ENCODE results near the gene PYCR2. TPM values are rescaled to one million over a fixed set of nuclear protein-coding genes. Genes with fewer than 3 reads are reported as not detected.
A peak's percentile ranks its signal among the peaks of the same experiment; 100 is the strongest.
"Not testable (repeated sequence)": the region's sequence is repeated elsewhere in the genome, so short reads cannot be mapped to it uniquely, and the experiment has no call there.

PYCR2 gene
- total RNA-seq, 4 donors from 2014 or later, result 38.8 to 55.0 (median 41.0) TPM

- DNase-seq, result no peak
Observed at GRCh38 chr1:225890346-225891228, 33.5 kb downstream of the PYCR2 start.

GRCh38 chr1:225889743-225890142 is 34.3 kb downstream of the PYCR2 start:
- intact Hi-C loops (cut with DNase I), result loop anchor here (10.0 kb wide), 1 partner anchor 75 kb away; the partner anchor contains the start of gene EPHX1
- H3K4me3 ChIP-seq (replicated peaks in 1 of 3), result no peak overlapping the region
- TF ChIP-seq POLR2A (IDR thresholded peaks at IDR 0.05) (no peak), CTCF (IDR thresholded peaks at IDR 0.05) (no peak)
- no peaks in the 10 kb centered on the region for H3K4me1 ChIP-seq
- no peak overlapping the region for H3K27ac ChIP-seq
- 91 to 98% methylated on average over 5 of the region's 5 CpGs for WGBS, 2 donors
- no peaks in the 10 kb centered on the region for H3K36me3 ChIP-seq
- DNase-seq, result no peak
- no peaks in the 10 kb centered on the region for H3K27me3 ChIP-seq
- H3K9me3 ChIP-seq, result no peaks in the 10 kb centered on the region

More at GRCh38 chr1:225890346-225891228, 33.5 kb downstream of the PYCR2 start:
- Histone ChIP-seq H3K27me3 (no peaks in the 10 kb centered on the region), H3K4me1 (no peaks in the 10 kb centered on the region), H3K9me3 (no peaks in the 10 kb centered on the region), H3K36me3 (no peaks in the 10 kb centered on the region), H3K27ac (no peak overlapping the region), H3K4me3 (replicated peaks in 1 of 3) (no peak overlapping the region)
- 70 to 71% methylated on average over 6 of the region's 6 CpGs for WGBS, 2 donors
- TF ChIP-seq POLR2A (IDR thresholded peaks at IDR 0.05), result no peak
- no peak for TF ChIP-seq CTCF (IDR thresholded peaks at IDR 0.05)
- intact Hi-C loops (cut with DNase I), result no loop called here

- no peaks in the 10 kb centered on the region for H3K27me3 ChIP-seq
- 83 to 91% methylated on average over 5 to 7 of the region's 11 CpGs for WGBS, 2 donors
- no peak within 1 kb of the TSS for H3K27ac ChIP-seq
- no peaks in the 10 kb centered on the region for H3K36me3 ChIP-seq
- intact Hi-C loops (cut with DNase I), result loop anchor here (10.0 kb wide), 1 partner anchor 74 kb away; the partner anchor contains the start of gene EPHX1
- H3K9me3 ChIP-seq, result no peaks in the 10 kb centered on the region
- no peaks in the 10 kb centered on the region for H3K4me1 ChIP-seq
- DNase-seq, result no peak
- no peak within 1 kb of the TSS for H3K4me3 ChIP-seq (replicated peaks in 1 of 3)
- TF ChIP-seq CTCF (IDR thresholded peaks at IDR 0.05), result no peak
- no peak for TF ChIP-seq POLR2A (IDR thresholded peaks at IDR 0.05)
Observed at GRCh38 chr1:225888898-225889601, 35.0 kb downstream of the PYCR2 start, which contains the start of gene LEFTY1. Gene LEFTY1 (minus strand): TSS chr1:225889146. CDS start chr1:225889066, 80 bp downstream.

- Histone ChIP-seq H3K27me3 (no peaks in the 10 kb centered on the region), H3K36me3 (no peaks in the 10 kb centered on the region), H3K4me3 (replicated peaks in 1 of 3) (no peak overlapping the region), H3K9me3 (no peaks in the 10 kb centered on the region), H3K4me1 (peaks cover 0 to under 1% of the 10 kb centered on the region in 2 donors), H3K27ac (no peak overlapping the region)
- intact Hi-C loops (cut with DNase I), result loop anchor here (10.0 kb wide), 1 partner anchor 74 kb away; the partner anchor contains the start of gene EPHX1
- TF ChIP-seq CTCF (IDR thresholded peaks at IDR 0.05) (no peak), POLR2A (IDR thresholded peaks at IDR 0.05) (no peak)
- WGBS, 2 donors, result 89 to 92% methylated on average over 11 to 12 of the region's 18 CpGs
- no peak for DNase-seq
Observed at GRCh38 chr1:225888289-225888897, 35.7 kb downstream of the PYCR2 start.

- not testable (repeated sequence) for H3K4me3 ChIP-seq (replicated peaks in 1 of 3); H3K27ac ChIP-seq; H3K4me1 ChIP-seq; H3K9me3 ChIP-seq; H3K27me3 ChIP-seq; H3K36me3 ChIP-seq
- intact Hi-C loops (cut with DNase I), result loop anchor here (10.0 kb wide), 1 partner anchor 73 kb away; the partner anchor contains the start of gene EPHX1
- WGBS, 2 donors, result 18 to 70% methylated on average over 2 to 9 of the region's 56 CpGs
- DNase-seq, result peak in 1 of 2 donors; percentile 13
Observed at GRCh38 chr1:225887554-225888288, 36.3 kb downstream of the PYCR2 start.
